DMS79 treated with DMSO at 0.1 percent for 48 hours (cell line): ENCODE results near the gene ICOSLG.
"Not testable (repeated sequence)": the region's sequence is repeated elsewhere in the genome, so short reads cannot be mapped to it uniquely, and the experiment has no call there.

Source experiments
- DNase-seq: peaks from one replicate; lab custom pipeline; 2025; lab: John Stamatoyannopoulos, UW

The ICOSLG gene, protein sequence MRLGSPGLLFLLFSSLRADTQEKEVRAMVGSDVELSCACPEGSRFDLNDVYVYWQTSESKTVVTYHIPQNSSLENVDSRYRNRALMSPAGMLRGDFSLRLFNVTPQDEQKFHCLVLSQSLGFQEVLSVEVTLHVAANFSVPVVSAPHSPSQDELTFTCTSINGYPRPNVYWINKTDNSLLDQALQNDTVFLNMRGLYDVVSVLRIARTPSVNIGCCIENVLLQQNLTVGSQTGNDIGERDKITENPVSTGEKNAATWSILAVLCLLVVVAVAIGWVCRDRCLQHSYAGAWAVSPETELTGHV

GRCh38 chr21:44240842-44241241 lies at the start of gene ICOSLG:
ICOSLG (minus strand) TSS chr21:44240943; CDS start chr21:44240817, 126 bp downstream.
- not testable (repeated sequence) for DNase-seq

DNA sequence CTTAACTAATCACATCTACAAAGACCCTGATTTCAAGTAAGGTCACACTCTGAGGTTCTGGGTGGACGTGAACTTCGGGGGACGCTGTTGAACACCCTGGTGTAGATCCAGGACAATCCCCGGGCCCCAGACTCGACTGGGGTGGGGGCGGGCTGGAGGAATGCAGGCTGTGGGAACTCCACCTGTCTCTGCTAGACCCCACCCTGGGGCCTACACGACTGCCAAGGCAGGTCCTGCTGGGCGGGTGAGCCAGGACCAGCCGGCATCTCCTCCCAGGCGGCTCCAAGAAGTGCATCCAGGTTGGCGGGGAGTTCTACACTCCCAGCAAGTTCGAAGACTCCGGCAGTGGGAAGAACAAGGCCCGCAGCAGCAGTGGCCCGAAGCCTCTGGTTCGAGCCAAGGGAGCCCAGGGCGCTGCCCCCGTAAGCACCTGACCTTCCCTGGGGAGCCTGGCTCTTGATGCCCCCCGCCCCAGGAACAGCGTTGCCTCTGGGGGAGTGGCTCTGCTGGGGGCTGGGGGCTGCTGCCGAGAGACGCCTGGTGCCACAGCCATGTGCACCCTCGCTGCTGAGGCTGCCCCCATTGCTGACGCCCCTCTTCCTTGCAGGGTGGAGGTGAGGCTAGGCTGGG lies 48.8 kb upstream of the ICOSLG start:
- no peak for DNase-seq

DNA sequence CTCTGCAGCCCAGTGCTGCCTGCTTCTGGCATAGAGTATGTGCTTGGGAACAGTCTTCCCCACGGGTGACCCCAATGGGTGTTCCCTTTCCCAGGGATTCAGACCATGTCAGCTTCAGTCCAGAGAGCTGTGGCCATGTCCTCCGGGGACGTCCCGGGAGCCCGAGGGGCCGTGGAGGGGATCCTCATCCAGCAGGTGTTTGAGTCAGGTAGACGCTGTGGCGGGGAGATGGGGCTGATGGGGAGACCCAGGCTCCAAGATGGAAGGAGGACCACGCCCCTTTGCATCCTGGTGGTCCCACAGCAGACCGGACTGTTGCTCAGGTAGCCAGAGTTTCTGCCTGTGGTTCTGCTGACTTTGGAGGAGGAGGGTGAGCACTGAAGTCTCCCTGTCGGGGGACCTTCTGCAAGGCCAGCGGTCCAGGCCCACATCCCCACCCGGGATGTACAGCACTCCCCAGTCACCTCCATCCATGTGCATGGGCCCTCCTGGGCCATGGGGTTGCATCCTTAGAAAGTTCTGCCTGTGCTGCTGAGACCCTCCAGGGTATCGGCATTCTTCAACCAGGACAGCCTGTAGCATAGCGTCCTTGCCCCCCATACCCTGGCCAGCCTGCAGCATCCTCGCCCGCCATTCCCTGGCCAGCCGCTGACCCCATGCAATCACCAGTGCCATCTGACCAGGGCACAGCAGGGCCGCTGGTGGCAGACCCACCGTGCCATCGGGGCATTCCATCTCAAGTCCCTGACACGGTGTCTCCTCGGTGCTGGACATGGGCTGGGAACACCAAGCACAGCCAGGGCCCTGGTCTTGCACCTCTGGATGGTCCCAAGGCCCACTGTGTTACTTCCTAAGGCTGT lies 47.7 kb upstream of the ICOSLG start:
- DNase-seq: no peak

DNA sequence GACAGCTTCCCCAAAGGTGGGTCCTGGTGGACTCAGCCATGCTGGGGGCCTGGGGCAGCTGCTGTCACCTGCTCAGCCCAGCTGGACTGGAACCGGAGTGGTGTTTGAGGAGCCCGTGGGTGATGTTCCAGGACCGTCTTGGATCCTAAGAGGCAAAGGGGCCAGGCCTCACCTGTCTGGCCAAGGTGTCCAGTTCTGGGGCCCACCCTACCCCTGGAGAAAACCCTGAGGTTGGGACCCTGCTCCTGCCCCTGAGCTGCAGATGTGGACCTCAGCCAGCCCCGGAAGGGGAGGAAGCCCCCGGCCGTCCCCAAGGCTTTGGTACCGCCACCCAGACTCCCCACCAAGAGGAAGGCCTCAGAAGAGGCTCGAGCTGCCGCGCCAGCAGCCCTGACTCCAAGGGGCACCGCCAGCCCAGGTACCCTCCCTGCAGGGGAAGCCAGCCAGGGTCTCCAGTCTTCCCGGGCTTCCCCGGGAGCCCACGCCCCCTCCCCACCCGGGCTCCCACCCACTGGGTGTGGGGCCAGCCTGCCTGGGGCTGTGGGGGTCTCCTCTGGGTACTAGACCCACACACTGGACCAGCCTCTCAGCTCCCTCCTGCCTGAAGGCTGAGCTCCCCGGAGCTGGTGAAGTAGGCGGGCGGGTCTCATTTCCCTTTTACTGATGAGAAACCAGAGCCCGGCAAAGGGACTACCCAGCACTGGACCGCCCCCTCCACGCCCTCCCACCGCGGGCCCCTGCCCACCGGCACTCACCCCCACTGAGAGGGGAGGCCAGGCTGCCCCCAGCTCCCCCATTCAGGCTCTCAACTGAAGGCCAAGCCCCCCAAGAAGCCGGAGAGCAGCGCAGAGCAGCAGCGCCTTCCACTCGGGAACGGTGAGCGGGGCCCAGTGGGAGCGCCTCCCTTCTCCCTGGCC lies 46.2 kb upstream of the ICOSLG start:
- DNase-seq: no peak

DNA sequence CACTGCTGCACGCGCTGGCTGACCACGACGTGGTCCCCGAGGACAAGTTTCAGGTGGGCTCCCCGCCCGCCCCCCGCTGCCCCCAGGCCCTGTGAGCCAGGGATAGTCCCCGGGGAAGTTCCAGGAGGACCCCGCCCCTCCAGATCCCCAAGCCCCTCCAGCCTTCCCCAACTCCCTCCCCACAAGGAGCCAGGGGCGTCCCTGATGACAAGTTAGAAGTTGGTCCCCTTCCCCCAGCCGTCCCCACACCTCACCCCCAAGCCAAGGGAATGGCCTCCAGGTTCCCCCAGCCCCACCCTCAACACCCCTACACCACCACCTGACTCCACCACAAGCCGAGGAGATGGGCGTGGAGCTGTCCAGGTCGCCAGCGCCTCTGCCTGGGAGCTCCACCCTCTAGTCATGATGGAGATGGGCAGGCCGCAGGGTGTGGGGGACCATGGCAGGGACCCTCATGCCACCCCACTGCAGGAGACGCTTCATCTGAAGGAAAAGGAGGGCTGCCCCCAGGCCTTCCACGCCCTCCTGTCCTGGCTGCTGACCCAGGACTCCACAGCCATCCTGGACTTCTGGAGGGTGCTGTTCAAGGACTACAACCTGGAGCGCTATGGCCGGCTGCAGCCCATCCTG lies 45.5 kb upstream of the ICOSLG start:
- no peak for DNase-seq

- no peak for DNase-seq
These were observed 44.6 kb upstream of the ICOSLG start, which contains the start of gene AIRE for GRCh38 chr21:44285138-44285992. AIRE (plus strand) TSS chr21:44285876; CDS start chr21:44286007, 131 bp downstream.

GRCh38 chr21:44283948-44284347 lies 43.2 kb upstream of the ICOSLG start:
- DNase-seq: no peak

DNA sequence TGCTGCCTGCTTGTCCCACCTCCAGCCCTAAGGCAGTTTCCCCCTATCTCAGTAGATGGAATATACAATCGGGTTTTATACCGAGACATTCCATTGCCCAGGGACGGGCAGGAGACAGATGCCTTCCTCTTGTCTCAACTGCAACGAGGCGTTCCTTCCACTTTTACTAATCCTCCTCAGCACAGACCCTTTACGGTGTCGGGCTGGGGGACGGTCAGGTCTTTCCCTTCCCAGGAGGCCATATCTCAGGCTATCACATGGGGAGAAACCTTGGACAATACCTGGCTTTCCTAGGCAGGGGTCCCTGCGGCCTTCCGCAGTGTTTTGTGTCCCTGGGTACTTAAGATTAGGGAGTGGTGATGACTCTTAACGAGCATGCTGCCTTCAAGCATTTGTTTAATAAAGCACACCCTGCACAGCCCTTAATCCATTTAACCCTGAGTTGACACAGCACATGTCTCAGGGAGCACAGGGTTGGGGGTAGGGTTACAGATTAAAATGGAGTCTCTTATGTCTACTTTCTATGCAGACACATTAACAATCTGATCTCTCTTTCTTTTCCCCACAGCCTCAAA lies 42.6 kb upstream of the ICOSLG start:
- not testable (repeated sequence) for DNase-seq

GRCh38 chr21:44282370-44282769 lies 41.6 kb upstream of the ICOSLG start:
- DNase-seq: no peak

- DNase-seq: no peak
These were observed 41.1 kb upstream of the ICOSLG start for GRCh38 chr21:44281801-44282200.

- DNase-seq: no peak
These were observed 38.9 kb upstream of the ICOSLG start for GRCh38 chr21:44279354-44280260.

- DNase-seq: no peak
These were observed 34.3 kb upstream of the ICOSLG start for GRCh38 chr21:44275041-44275440.

- no peak for DNase-seq
These were observed 32.3 kb upstream of the ICOSLG start for GRCh38 chr21:44273046-44273445.

DNA sequence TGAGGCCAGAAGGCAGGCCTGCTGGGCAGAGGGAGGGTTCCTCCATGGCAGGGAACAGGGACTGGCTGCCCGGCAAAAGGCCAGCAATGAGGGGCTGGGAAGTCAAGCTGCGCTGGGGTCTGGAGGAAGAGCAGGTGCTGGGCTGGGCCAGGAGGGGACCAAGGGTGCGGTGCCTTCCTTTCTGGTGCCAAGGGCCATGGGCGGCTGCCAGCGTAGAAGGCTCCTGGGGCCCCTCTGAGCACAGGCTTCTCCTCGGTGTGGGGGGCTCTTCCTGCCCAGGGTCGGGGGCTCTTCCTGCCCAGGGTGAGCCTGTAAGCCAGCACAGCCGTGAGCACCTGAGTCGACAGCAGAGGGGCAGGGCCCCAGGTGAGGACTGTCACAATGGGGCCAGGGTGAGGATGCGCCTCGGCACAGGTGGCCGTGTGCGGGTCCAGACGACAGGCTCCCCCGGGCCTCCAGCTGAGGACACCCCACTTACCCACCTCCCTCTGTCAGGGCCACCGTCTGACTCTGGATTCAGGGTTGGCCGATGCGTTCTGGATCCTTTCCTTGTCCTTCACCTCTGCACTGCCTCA lies 31.6 kb upstream of the ICOSLG start:
- DNase-seq: no peak

DNA sequence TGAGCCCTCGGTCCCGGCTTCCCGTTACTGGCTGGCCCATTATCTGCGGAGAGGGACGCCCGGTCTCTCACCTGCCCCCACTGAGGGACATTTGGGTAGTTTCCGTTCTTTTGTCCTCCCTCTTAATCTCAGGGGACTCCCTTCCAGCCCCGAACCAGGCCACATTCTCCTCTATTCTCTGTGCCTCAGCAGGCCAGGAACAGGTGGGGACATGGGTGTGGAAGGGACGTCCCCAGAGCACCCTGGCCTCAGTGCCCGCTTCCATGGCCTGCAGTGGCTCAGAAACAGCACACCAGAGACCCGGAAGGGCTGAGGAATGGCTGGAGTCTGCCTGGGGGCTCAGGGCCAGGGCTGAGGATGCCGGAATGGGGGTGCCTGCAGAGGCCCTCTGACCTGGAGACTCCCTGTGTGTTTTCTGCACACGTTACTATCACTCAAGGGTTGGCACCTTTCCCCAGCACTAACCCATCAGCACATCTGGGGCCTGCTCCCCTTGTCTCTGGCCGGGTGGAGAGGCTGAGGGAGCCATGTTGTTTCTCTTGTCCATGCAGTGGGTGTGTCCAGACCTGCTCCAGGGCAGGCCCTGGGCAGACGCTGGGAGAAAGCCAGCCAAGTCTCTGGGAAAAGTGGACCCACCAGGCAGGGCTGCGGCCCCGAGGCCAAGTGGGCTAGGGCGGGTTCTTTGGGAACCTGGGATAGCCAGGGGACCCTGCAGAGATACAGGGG lies 31.0 kb upstream of the ICOSLG start:
- no peak for DNase-seq

DNA sequence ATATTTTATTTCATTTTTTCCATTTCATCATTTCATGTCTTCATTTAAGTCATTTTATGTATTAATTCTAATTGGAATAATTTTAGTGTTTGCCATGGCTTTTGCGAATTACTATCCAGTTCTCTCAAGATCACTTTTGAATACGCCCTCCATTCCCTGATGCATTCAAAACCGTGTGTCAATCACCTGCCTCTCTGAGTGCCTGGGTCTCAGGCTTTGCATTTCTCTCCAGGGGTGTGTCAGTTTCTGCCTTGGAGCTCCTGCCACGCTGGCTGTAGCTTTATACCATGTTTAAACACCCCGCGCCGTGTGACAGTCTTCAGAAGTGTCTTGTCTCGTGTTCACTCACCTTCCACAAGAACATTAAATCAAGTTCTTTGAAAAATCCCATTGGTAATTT lies 28.3 kb upstream of the ICOSLG start:
- no peak for DNase-seq

DNA sequence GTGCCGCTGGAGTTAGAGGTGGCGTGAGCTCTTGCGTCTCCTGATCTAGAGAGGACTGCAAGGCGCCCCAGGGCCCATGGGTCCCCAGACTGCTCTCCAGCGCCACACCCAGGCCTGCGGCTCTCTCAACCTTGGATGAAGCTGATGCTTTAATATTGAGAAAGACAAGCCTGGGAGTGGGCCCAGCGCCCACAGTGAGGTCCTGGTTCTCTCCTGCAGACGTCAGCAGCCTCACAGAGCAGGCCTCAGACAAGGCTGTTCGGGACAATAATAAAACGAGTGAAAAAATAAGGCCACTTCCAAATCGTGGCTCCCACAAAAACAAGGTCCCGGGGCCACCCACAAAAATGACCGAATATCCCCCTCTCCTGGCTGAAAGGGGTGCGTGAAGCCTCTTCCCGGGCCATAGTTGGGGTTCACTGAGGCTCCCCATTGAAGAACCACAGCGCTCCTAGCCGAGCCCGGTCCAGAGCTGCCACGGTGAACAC lies 27.0 kb upstream of the ICOSLG start:
- no peak for DNase-seq
